WTC11 (cell line): Measurements from ENCODE around the gene MACO1. TPM values are rescaled to one million over a fixed set of nuclear protein-coding genes. Genes with fewer than 3 reads are reported as not detected.

Source experiments
- ATAC-seq: fragments of 200-7000 bp; cut with Tn5 transposase; 2 replicates; pipeline ENCODE4 v1.10.0; 2021; ENCODE audit warnings: mild to moderate bottlenecking, moderate library complexity
- CTCF ChIA-PET: fragments of 300-600 bp; sonication (Branson Sonifier 250); formaldehyde crosslinking; loops from one replicate; lab custom pipeline; 2021; ENCODE audit warnings: antibody characterized with exemption; lab: Charles Lee
- POLR2A ChIA-PET: fragments of 350-600 bp; sonication (Branson Sonifier 250); formaldehyde crosslinking; loops from one replicate; lab custom pipeline; 2021; ENCODE audit warnings: antibody characterized with exemption; lab: Charles Lee
- DNase-seq: peaks from one replicate; pipeline ENCODE4 v3.0.0; 2021; ENCODE audit warnings: low spot score
- H3K27ac Mint-ChIP-seq: 2 replicates; pipeline ENCODE4 v1.8.0; 2021; ENCODE audit warnings: mixed read lengths
- H3K27me3 Mint-ChIP-seq: 2 replicates; pipeline ENCODE4 v1.8.0; 2021; ENCODE audit warnings: low read depth, mild to moderate bottlenecking, moderate library complexity, mixed read lengths
- H3K36me3 Mint-ChIP-seq: 2 replicates; pipeline ENCODE4 v1.8.0; 2021; ENCODE audit warnings: mixed read lengths
- H3K4me1 Mint-ChIP-seq: 2 replicates; pipeline ENCODE4 v1.8.0; 2022; ENCODE audit warnings: mixed read lengths
- H3K4me3 Mint-ChIP-seq: 2 replicates; pipeline ENCODE4 v1.8.0; 2021; ENCODE audit warnings: mild to moderate bottlenecking, moderate library complexity, mixed read lengths
- H3K9me3 Mint-ChIP-seq: 2 replicates; pipeline ENCODE4 v1.8.0; 2021; ENCODE audit warnings: mixed read lengths
- FOXJ3 ChIP-seq: sonication (generic); formaldehyde crosslinking; IDR thresholded peaks from 2 replicates; pipeline ENCODE4 v1.9.0; 2021; ENCODE audit warnings: missing genetic modification reagents, mild to moderate bottlenecking, borderline replicate concordance
- GABPB1 ChIP-seq: sonication (generic); formaldehyde crosslinking; IDR thresholded peaks from 2 replicates; pipeline ENCODE4 v1.8.1; 2023; ENCODE audit warnings: mild to moderate bottlenecking, missing genetic modification reagents
- GRHL2 ChIP-seq: fragments of 250-450 bp; sonication (Bioruptor Pico); IDR thresholded peaks from 2 replicates; pipeline ENCODE4 v1.8.0; 2022; ENCODE audit warnings: mild to moderate bottlenecking, moderate library complexity; ENCODE audit not compliant: insufficient replicate concordance, severe bottlenecking
- GTF2I ChIP-seq: fragments of 250-450 bp; sonication (Bioruptor Pico); conservative IDR thresholded peaks from 2 replicates; pipeline ENCODE4 v1.4.0; 2021; ENCODE audit warnings: mild to moderate bottlenecking
- NR3C1 ChIP-seq: sonication (generic); formaldehyde crosslinking; conservative IDR thresholded peaks from 2 replicates; pipeline ENCODE4 v1.8.1; 2023; ENCODE audit warnings: low read depth, mild to moderate bottlenecking, missing genetic modification reagents
- PRRX2 ChIP-seq: fragments of 250-450 bp; sonication (Bioruptor Pico); IDR thresholded peaks from 2 replicates; pipeline ENCODE4 v1.8.0; 2021; ENCODE audit warnings: mild to moderate bottlenecking
- TEAD1 ChIP-seq: sonication (generic); formaldehyde crosslinking; IDR thresholded peaks from 2 replicates; pipeline ENCODE4 v1.8.0; 2022; ENCODE audit warnings: mild to moderate bottlenecking, missing genetic modification reagents
- TP53 ChIP-seq: sonication (generic); formaldehyde crosslinking; IDR thresholded peaks from 2 replicates; pipeline ENCODE4 v1.8.1; 2023; ENCODE audit warnings: mild to moderate bottlenecking, missing genetic modification reagents
- ZNF317 ChIP-seq: sonication (generic); formaldehyde crosslinking; IDR thresholded peaks from 2 replicates; pipeline ENCODE4 v1.8.1; 2023; ENCODE audit warnings: low read depth, mild to moderate bottlenecking, moderate library complexity, missing genetic modification reagents, borderline replicate concordance
- total RNA-seq: library from RNA; stranded (reverse); gene quantifications from 3 replicates; pipeline ENCODE4 v1.2.3, GENCODE V29; 2021
- TF ChIP-seq, protein P1 (sequence below): sonication (generic); formaldehyde crosslinking; IDR thresholded peaks from 2 replicates; pipeline ENCODE4 v1.8.1; 2023; ENCODE audit warnings: mild to moderate bottlenecking, missing genetic modification reagents, moderate library complexity
- TF ChIP-seq, protein P2 (sequence below): sonication (generic); formaldehyde crosslinking; IDR thresholded peaks from 2 replicates; pipeline ENCODE4 v1.8.1; 2022; ENCODE audit warnings: mild to moderate bottlenecking, missing genetic modification reagents, moderate library complexity, borderline replicate concordance
- TF ChIP-seq, protein P3 (sequence below): fragments of 250-450 bp; sonication (Bioruptor Pico); conservative IDR thresholded peaks from 2 replicates; pipeline ENCODE4 v1.9.0; 2021; ENCODE audit warnings: mild to moderate bottlenecking
- TF ChIP-seq, protein P4 (sequence below): fragments of 200-600 bp; IDR thresholded peaks from 2 replicates; pipeline ENCODE4 v1.8.0; 2022; ENCODE audit warnings: antibody characterized with exemption
- TF ChIP-seq, protein P5 (sequence below): fragments of 250-450 bp; sonication (Bioruptor Pico); IDR thresholded peaks from 2 replicates; pipeline ENCODE4 v1.9.0; 2021; ENCODE audit warnings: mild to moderate bottlenecking
- TF ChIP-seq, protein P6 (sequence below): sonication (generic); formaldehyde crosslinking; IDR thresholded peaks from 2 replicates; pipeline ENCODE4 v1.8.0; 2022; ENCODE audit warnings: missing genetic modification reagents
- TF ChIP-seq, protein P7 (sequence below): fragments of 250-450 bp; sonication (Bioruptor Pico); IDR thresholded peaks from 2 replicates; pipeline ENCODE4 v1.9.0; 2021; ENCODE audit warnings: mild to moderate bottlenecking
- TF ChIP-seq, protein P8 (sequence below): sonication (generic); formaldehyde crosslinking; IDR thresholded peaks from 2 replicates; pipeline ENCODE4 v1.8.1; 2023; ENCODE audit warnings: mild to moderate bottlenecking, missing genetic modification reagents, borderline replicate concordance

The MACO1 gene
- total RNA-seq, 1 experiment from 2014 or later = 9.5 TPM

DNA sequence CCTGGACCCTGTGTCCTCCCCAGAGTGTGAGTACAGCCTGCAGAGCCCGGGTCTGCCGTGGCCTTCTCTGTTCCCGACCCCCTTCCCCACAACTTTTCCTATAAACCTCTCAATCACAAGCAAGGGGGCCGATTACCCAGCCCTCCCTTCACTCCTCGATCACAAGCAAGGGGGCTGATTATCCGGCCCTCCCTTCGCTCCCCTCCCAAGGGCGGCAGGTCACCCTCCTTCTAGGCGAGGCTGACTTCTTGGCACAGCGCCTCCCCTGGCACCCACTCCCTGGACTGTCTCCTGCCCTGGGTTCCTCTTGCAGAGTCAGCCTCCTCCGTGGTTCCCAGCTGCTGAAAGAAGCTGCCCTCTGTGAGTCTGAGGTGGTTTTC lies 100.4 kb downstream of the MACO1 start (continued):
- TF ChIP-seq, protein P1, sequence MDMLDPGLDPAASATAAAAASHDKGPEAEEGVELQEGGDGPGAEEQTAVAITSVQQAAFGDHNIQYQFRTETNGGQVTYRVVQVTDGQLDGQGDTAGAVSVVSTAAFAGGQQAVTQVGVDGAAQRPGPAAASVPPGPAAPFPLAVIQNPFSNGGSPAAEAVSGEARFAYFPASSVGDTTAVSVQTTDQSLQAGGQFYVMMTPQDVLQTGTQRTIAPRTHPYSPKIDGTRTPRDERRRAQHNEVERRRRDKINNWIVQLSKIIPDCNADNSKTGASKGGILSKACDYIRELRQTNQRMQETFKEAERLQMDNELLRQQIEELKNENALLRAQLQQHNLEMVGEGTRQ = no peak
- no peak for TF ChIP-seq ZNF317 (CRISPR knock-in tag)
- TF ChIP-seq GABPB1 (CRISPR knock-in tag) = no peak
- TF ChIP-seq, protein P2, sequence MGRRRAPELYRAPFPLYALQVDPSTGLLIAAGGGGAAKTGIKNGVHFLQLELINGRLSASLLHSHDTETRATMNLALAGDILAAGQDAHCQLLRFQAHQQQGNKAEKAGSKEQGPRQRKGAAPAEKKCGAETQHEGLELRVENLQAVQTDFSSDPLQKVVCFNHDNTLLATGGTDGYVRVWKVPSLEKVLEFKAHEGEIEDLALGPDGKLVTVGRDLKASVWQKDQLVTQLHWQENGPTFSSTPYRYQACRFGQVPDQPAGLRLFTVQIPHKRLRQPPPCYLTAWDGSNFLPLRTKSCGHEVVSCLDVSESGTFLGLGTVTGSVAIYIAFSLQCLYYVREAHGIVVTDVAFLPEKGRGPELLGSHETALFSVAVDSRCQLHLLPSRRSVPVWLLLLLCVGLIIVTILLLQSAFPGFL (CRISPR knock-in tag) = no peak
- no peak for TF ChIP-seq PRRX2
- no peak for TF ChIP-seq GRHL2 (CRISPR knock-in tag)
- TF ChIP-seq, protein P3, sequence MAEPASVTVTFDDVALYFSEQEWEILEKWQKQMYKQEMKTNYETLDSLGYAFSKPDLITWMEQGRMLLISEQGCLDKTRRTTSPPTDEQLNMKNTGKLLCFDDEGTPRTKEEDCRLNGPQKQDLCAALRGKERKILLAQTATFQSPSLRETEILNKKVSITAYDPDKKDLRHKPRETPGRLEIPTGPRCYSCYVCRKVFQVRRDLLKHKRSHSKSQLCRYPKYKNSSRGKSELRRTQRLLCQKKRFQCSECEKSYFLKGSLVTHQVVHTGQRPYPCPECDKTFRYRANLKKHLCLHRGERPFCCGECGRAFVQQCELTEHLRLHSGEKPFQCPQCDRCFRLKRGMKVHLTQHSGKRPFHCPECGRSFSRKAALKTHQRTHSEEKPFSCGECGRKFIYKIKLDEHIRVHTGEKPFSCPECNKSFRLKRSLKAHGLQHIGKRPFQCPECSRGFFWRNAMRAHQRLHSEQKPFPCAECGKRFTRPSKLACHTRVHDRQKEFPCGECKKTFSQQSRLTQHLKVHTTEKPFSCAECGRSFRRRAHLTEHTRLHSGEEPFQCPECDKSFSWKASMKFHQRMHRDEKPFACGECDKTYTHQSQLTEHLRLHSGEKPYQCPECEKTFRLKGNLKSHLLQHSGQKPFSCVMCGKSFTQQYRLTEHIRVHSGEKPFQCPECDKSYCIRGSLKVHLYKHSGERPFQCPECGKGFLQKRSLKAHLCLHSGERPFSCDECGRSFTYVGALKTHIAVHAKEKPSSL (CRISPR knock-in tag) = no peak
- TF ChIP-seq FOXJ3 (CRISPR knock-in tag) = no peak
- TF ChIP-seq TEAD1 (CRISPR knock-in tag) = no peak
- TF ChIP-seq, protein P4, sequence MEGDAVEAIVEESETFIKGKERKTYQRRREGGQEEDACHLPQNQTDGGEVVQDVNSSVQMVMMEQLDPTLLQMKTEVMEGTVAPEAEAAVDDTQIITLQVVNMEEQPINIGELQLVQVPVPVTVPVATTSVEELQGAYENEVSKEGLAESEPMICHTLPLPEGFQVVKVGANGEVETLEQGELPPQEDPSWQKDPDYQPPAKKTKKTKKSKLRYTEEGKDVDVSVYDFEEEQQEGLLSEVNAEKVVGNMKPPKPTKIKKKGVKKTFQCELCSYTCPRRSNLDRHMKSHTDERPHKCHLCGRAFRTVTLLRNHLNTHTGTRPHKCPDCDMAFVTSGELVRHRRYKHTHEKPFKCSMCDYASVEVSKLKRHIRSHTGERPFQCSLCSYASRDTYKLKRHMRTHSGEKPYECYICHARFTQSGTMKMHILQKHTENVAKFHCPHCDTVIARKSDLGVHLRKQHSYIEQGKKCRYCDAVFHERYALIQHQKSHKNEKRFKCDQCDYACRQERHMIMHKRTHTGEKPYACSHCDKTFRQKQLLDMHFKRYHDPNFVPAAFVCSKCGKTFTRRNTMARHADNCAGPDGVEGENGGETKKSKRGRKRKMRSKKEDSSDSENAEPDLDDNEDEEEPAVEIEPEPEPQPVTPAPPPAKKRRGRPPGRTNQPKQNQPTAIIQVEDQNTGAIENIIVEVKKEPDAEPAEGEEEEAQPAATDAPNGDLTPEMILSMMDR = no peak
- no peak for TF ChIP-seq NR3C1 (CRISPR knock-in tag)
- TF ChIP-seq, all 79 proteins: peak for 0

DNA sequence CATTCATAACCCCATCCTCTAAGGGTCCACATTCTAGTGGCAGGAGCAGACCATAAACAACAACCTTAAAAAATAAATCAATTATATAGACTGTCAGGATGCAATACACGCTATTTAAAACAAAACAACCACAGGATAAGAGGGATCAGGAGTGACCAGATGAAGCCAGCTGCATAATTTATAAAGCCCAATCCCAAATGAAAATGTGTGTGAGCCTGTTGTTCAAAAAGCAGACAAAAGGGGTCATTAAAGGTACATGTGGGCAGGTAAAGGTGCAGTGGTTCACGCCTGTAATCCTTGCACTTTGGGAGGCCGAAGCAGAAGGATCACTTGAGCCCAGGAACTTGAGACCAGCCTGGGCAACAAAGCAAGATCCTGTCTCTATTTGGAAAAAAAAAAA lies 102.3 kb downstream of the MACO1 start:
- DNase-seq (no peak), ATAC-seq (no peak)
- Mint-ChIP-seq H3K9me3 (peaks cover 5% of the 10 kb centered on the region), H3K4me3 (no peak overlapping the region), H3K27me3 (no peaks in the 10 kb centered on the region), H3K27ac (no peak overlapping the region), H3K36me3 (no peaks in the 10 kb centered on the region), H3K4me1 (peaks cover 20% of the 10 kb centered on the region)
- POLR2A ChIA-PET = no interaction called here
- CTCF ChIA-PET = no interaction called here
- TF ChIP-seq, protein P5, sequence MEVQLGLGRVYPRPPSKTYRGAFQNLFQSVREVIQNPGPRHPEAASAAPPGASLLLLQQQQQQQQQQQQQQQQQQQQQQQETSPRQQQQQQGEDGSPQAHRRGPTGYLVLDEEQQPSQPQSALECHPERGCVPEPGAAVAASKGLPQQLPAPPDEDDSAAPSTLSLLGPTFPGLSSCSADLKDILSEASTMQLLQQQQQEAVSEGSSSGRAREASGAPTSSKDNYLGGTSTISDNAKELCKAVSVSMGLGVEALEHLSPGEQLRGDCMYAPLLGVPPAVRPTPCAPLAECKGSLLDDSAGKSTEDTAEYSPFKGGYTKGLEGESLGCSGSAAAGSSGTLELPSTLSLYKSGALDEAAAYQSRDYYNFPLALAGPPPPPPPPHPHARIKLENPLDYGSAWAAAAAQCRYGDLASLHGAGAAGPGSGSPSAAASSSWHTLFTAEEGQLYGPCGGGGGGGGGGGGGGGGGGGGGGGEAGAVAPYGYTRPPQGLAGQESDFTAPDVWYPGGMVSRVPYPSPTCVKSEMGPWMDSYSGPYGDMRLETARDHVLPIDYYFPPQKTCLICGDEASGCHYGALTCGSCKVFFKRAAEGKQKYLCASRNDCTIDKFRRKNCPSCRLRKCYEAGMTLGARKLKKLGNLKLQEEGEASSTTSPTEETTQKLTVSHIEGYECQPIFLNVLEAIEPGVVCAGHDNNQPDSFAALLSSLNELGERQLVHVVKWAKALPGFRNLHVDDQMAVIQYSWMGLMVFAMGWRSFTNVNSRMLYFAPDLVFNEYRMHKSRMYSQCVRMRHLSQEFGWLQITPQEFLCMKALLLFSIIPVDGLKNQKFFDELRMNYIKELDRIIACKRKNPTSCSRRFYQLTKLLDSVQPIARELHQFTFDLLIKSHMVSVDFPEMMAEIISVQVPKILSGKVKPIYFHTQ (CRISPR knock-in tag) = no peak
- TF ChIP-seq, protein P6, sequence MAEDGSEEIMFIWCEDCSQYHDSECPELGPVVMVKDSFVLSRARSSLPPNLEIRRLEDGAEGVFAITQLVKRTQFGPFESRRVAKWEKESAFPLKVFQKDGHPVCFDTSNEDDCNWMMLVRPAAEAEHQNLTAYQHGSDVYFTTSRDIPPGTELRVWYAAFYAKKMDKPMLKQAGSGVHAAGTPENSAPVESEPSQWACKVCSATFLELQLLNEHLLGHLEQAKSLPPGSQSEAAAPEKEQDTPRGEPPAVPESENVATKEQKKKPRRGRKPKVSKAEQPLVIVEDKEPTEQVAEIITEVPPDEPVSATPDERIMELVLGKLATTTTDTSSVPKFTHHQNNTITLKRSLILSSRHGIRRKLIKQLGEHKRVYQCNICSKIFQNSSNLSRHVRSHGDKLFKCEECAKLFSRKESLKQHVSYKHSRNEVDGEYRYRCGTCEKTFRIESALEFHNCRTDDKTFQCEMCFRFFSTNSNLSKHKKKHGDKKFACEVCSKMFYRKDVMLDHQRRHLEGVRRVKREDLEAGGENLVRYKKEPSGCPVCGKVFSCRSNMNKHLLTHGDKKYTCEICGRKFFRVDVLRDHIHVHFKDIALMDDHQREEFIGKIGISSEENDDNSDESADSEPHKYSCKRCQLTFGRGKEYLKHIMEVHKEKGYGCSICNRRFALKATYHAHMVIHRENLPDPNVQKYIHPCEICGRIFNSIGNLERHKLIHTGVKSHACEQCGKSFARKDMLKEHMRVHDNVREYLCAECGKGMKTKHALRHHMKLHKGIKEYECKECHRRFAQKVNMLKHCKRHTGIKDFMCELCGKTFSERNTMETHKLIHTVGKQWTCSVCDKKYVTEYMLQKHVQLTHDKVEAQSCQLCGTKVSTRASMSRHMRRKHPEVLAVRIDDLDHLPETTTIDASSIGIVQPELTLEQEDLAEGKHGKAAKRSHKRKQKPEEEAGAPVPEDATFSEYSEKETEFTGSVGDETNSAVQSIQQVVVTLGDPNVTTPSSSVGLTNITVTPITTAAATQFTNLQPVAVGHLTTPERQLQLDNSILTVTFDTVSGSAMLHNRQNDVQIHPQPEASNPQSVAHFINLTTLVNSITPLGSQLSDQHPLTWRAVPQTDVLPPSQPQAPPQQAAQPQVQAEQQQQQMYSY (CRISPR knock-in tag) = no peak
- TF ChIP-seq, protein P7, sequence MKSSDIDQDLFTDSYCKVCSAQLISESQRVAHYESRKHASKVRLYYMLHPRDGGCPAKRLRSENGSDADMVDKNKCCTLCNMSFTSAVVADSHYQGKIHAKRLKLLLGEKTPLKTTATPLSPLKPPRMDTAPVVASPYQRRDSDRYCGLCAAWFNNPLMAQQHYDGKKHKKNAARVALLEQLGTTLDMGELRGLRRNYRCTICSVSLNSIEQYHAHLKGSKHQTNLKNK (CRISPR knock-in tag) = no peak
- TF ChIP-seq FOXJ3 (CRISPR knock-in tag) (no peak), GTF2I (CRISPR knock-in tag) (no peak), TP53 (no peak)
- TF ChIP-seq, protein P8, sequence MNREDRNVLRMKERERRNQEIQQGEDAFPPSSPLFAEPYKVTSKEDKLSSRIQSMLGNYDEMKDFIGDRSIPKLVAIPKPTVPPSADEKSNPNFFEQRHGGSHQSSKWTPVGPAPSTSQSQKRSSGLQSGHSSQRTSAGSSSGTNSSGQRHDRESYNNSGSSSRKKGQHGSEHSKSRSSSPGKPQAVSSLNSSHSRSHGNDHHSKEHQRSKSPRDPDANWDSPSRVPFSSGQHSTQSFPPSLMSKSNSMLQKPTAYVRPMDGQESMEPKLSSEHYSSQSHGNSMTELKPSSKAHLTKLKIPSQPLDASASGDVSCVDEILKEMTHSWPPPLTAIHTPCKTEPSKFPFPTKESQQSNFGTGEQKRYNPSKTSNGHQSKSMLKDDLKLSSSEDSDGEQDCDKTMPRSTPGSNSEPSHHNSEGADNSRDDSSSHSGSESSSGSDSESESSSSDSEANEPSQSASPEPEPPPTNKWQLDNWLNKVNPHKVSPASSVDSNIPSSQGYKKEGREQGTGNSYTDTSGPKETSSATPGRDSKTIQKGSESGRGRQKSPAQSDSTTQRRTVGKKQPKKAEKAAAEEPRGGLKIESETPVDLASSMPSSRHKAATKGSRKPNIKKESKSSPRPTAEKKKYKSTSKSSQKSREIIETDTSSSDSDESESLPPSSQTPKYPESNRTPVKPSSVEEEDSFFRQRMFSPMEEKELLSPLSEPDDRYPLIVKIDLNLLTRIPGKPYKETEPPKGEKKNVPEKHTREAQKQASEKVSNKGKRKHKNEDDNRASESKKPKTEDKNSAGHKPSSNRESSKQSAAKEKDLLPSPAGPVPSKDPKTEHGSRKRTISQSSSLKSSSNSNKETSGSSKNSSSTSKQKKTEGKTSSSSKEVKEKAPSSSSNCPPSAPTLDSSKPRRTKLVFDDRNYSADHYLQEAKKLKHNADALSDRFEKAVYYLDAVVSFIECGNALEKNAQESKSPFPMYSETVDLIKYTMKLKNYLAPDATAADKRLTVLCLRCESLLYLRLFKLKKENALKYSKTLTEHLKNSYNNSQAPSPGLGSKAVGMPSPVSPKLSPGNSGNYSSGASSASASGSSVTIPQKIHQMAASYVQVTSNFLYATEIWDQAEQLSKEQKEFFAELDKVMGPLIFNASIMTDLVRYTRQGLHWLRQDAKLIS (CRISPR knock-in tag) = no peak
